ENCODE data around the gene DPP6.

DNA sequence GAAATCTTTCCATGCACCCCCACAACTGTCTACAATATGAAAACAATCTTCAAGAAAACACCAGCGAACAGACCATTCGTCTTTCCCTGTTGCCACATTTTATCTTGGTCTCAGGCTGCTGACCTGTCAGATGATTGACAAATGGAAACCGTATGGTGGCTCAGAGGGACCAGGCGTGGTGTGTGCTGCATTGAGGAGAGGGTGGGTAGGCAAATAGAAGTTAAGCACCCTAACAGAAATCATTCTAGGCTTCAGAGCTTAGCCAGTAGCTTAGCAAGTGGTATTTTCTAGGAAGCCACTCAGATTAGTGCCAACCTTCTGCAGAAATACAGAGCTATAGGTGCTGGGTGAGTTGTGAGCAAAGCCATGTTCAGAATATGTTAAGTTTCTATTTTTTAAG, 114.9 kb downstream of the DPP6 start:
- TF ChIP-seq, protein P1, sequence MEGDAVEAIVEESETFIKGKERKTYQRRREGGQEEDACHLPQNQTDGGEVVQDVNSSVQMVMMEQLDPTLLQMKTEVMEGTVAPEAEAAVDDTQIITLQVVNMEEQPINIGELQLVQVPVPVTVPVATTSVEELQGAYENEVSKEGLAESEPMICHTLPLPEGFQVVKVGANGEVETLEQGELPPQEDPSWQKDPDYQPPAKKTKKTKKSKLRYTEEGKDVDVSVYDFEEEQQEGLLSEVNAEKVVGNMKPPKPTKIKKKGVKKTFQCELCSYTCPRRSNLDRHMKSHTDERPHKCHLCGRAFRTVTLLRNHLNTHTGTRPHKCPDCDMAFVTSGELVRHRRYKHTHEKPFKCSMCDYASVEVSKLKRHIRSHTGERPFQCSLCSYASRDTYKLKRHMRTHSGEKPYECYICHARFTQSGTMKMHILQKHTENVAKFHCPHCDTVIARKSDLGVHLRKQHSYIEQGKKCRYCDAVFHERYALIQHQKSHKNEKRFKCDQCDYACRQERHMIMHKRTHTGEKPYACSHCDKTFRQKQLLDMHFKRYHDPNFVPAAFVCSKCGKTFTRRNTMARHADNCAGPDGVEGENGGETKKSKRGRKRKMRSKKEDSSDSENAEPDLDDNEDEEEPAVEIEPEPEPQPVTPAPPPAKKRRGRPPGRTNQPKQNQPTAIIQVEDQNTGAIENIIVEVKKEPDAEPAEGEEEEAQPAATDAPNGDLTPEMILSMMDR (IDR thresholded peaks at IDR 0.05) = no peak
- TF ChIP-seq NFYB (CRISPR knock-in tag; conservative IDR thresholded peaks at IDR 0.05; ENCODE audit: low read depth) (no peak), CREM (CRISPR knock-in tag; IDR thresholded peaks at IDR 0.05) (no peak), TEAD4 (CRISPR knock-in tag; IDR thresholded peaks at IDR 0.05) (no peak), ESRRA (CRISPR knock-in tag; IDR thresholded peaks at IDR 0.05; ENCODE audit: borderline replicate concordance) (no peak), ZNF121 (CRISPR knock-in tag; IDR thresholded peaks at IDR 0.05) (no peak)
- TF ChIP-seq, protein P2, sequence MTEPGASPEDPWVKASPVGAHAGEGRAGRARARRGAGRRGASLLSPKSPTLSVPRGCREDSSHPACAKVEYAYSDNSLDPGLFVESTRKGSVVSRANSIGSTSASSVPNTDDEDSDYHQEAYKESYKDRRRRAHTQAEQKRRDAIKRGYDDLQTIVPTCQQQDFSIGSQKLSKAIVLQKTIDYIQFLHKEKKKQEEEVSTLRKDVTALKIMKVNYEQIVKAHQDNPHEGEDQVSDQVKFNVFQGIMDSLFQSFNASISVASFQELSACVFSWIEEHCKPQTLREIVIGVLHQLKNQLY (CRISPR knock-in tag; IDR thresholded peaks at IDR 0.05) = no peak
- TF ChIP-seq, protein P3, sequence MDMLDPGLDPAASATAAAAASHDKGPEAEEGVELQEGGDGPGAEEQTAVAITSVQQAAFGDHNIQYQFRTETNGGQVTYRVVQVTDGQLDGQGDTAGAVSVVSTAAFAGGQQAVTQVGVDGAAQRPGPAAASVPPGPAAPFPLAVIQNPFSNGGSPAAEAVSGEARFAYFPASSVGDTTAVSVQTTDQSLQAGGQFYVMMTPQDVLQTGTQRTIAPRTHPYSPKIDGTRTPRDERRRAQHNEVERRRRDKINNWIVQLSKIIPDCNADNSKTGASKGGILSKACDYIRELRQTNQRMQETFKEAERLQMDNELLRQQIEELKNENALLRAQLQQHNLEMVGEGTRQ (CRISPR knock-in tag; IDR thresholded peaks at IDR 0.05) = no peak
- TF ChIP-seq, protein P4, sequence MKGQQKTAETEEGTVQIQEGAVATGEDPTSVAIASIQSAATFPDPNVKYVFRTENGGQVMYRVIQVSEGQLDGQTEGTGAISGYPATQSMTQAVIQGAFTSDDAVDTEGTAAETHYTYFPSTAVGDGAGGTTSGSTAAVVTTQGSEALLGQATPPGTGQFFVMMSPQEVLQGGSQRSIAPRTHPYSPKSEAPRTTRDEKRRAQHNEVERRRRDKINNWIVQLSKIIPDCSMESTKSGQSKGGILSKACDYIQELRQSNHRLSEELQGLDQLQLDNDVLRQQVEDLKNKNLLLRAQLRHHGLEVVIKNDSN (CRISPR knock-in tag; IDR thresholded peaks at IDR 0.05) = no peak
- TF ChIP-seq, protein P5, sequence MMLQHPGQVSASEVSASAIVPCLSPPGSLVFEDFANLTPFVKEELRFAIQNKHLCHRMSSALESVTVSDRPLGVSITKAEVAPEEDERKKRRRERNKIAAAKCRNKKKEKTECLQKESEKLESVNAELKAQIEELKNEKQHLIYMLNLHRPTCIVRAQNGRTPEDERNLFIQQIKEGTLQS (CRISPR knock-in tag; conservative IDR thresholded peaks at IDR 0.05) = no peak
